Osteocyte (in vitro differentiated cells): ENCODE data around the gene RAB35. TPM values are rescaled to one million over a fixed set of nuclear protein-coding genes. Genes with fewer than 3 reads are reported as not detected.

ENCODE experiments used
- DNase-seq: peaks from one replicate; pipeline ENCODE4 v3.0.0; 2021; ENCODE audit warnings: mixed read lengths; ENCODE audit not compliant: unreplicated experiment; ENCODE audit errors: extremely low spot score
- H3K27ac Mint-ChIP-seq: one replicate; pipeline ENCODE4 v1.8.0; 2021; ENCODE audit warnings: mild to moderate bottlenecking, mixed read lengths; ENCODE audit not compliant: unreplicated experiment
- H3K27me3 Mint-ChIP-seq: one replicate; pipeline ENCODE4 v1.8.0; 2021; ENCODE audit warnings: mixed read lengths; ENCODE audit not compliant: unreplicated experiment
- H3K36me3 Mint-ChIP-seq: one replicate; pipeline ENCODE4 v1.8.0; 2021; ENCODE audit warnings: mixed read lengths; ENCODE audit not compliant: unreplicated experiment
- H3K4me1 Mint-ChIP-seq: one replicate; pipeline ENCODE4 v1.8.0; 2021; ENCODE audit warnings: mixed read lengths; ENCODE audit not compliant: unreplicated experiment
- H3K4me3 Mint-ChIP-seq: one replicate; pipeline ENCODE4 v1.8.0; 2021; ENCODE audit warnings: mild to moderate bottlenecking, moderate library complexity, mixed read lengths; ENCODE audit not compliant: unreplicated experiment
- H3K9me3 Mint-ChIP-seq: one replicate; pipeline ENCODE4 v1.8.0; 2021; ENCODE audit warnings: mixed read lengths; ENCODE audit not compliant: unreplicated experiment
- CTCF ChIP-seq: fragments of 200-600 bp; sonication (generic); IDR thresholded peaks from 2 replicates; pipeline ENCODE4 v1.5.0; 2021; ENCODE audit warnings: antibody characterized with exemption, mild to moderate bottlenecking, moderate library complexity
- total RNA-seq: library from RNA; stranded (reverse); gene quantifications from 2 replicates; pipeline ENCODE4 v1.2.1, GENCODE V29; 2021

Gene RAB35
- total RNA-seq, 1 donor from 2014 or later = 47.1 TPM

DNA sequence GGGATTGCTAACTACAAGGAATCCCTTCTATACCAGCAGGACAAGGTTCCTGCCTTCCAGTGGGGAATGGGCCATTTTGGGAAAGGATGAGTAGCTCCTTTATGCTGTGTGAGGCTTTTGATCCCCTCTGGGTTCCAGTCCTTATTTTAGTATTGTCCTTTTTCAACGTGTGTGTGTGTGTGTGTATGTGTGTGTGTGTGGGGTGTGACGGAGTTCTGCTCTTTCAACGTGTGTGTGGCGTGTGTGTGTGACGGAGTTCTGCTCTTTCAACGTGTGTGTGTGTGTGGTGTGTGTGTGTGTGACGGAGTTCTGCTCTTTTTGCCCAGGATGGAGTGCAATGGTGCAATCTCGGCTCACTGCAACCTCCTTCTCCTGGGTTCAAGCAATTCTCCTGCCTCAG lies 27.4 kb downstream of the RAB35 start:
- H3K4me3 Mint-ChIP-seq = no peak overlapping the region
- no peak for DNase-seq
- peaks cover 17% of the 10 kb centered on the region for H3K4me1 Mint-ChIP-seq
- no peak for TF ChIP-seq CTCF
- peaks cover 2% of the 10 kb centered on the region for H3K27me3 Mint-ChIP-seq
- no peak overlapping the region for H3K27ac Mint-ChIP-seq
- no peaks in the 10 kb centered on the region for H3K9me3 Mint-ChIP-seq
- H3K36me3 Mint-ChIP-seq = peaks cover 10% of the 10 kb centered on the region

DNA sequence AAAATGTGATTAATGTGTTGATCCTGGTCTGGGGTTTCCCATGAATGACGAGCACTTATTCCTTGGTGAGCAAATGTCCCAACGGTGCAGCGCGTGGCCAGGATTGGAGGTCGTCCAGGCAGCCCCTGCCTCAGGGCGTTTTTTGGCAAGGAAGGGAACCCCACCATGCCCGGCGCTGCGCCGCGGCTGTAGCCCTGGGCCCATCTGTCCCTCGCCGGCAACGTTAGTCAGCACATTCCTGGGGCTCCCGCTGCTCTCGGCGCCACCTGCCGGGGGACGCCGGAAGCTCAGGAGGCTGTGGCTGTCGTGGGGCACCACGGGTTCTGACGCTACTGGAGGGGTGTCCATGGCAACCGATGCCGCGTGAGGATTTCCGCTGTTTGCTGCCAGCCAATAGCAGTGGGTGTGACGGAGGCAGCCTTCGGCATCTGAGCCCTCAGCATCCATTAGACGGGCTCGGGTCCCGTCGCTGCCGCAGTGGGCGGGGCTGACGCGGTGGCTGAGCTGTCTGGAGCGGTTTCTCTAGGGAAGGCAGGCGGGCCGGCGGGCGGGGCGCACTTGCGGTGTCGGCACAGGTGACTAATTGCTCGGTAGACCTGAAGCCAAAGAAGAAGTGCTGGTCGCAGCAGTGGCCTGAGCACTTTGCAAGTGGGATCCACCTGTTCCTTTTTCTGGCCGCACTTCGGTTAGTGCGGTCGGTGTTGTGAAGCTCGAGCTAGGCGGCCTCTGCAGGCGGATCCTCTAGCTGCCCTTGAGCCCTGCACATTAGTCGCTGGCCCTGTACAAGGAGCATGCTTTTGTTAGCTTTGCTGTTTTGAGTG lies 29.5 kb downstream of the RAB35 start:
- peak overlapping the region; percentile 91 for H3K27ac Mint-ChIP-seq
- no peaks in the 10 kb centered on the region for H3K9me3 Mint-ChIP-seq
- DNase-seq = peak; percentile 100
- H3K36me3 Mint-ChIP-seq = peaks cover 7% of the 10 kb centered on the region
- H3K4me3 Mint-ChIP-seq = peak overlapping the region; percentile 78
- peaks cover 2% of the 10 kb centered on the region for H3K27me3 Mint-ChIP-seq
- H3K4me1 Mint-ChIP-seq = peaks cover 15% of the 10 kb centered on the region
- peak; percentile 98 for TF ChIP-seq CTCF

GRCh38 chr12:120085920-120086645 lies 30.5 kb downstream of the RAB35 start:
- TF ChIP-seq CTCF = no peak
- H3K9me3 Mint-ChIP-seq = no peaks in the 10 kb centered on the region
- peaks cover 5% of the 10 kb centered on the region for H3K27me3 Mint-ChIP-seq
- H3K4me3 Mint-ChIP-seq = peak overlapping the region; percentile 78
- H3K4me1 Mint-ChIP-seq = peaks cover 15% of the 10 kb centered on the region
- H3K36me3 Mint-ChIP-seq = peaks cover under 1% of the 10 kb centered on the region
- no peak for DNase-seq
- H3K27ac Mint-ChIP-seq = peak overlapping the region; percentile 91

GRCh38 chr12:120081641-120082040 lies 34.9 kb downstream of the RAB35 start:
- no peak overlapping the region for H3K4me3 Mint-ChIP-seq
- H3K9me3 Mint-ChIP-seq = no peaks in the 10 kb centered on the region
- peaks cover 10% of the 10 kb centered on the region for H3K27me3 Mint-ChIP-seq
- TF ChIP-seq CTCF = no peak
- peaks cover 5% of the 10 kb centered on the region for H3K4me1 Mint-ChIP-seq
- no peak overlapping the region for H3K27ac Mint-ChIP-seq
- H3K36me3 Mint-ChIP-seq = no peaks in the 10 kb centered on the region
- no peak for DNase-seq
